HepG2 (cell line): ENCODE results near the gene DNAAF1. TPM values are rescaled to one million over a fixed set of nuclear protein-coding genes. Genes with fewer than 3 reads are reported as not detected.
A peak's percentile ranks its signal among the peaks of the same experiment; 100 is the strongest.

Source experiments
- CTCF ChIP-seq: sonication (generic); formaldehyde crosslinking; IDR thresholded peaks from 2 replicates; pipeline ENCODE4 v1.5.0; 2020; ENCODE audit warnings: mild to moderate bottlenecking, missing genetic modification reagents, moderate library complexity
- DMTF1 ChIP-seq: sonication (generic); formaldehyde crosslinking; IDR thresholded peaks from 2 replicates; pipeline ENCODE4 v1.4.0; 2020; ENCODE audit warnings: mild to moderate bottlenecking, missing genetic modification reagents
- HOMEZ ChIP-seq: IDR thresholded peaks from 2 replicates; pipeline ENCODE4 v1.6.1; 2016; ENCODE audit warnings: low read depth
- HOXA3 ChIP-seq: sonication (generic); formaldehyde crosslinking; IDR thresholded peaks from 2 replicates; pipeline ENCODE4 v1.5.0; 2020; ENCODE audit warnings: missing genetic modification reagents
- MYNN ChIP-seq: sonication (generic); formaldehyde crosslinking; IDR thresholded peaks from 2 replicates; pipeline ENCODE4 v1.4.0; 2020; ENCODE audit warnings: mild to moderate bottlenecking, low read depth, missing genetic modification reagents
- NFRKB ChIP-seq: fragments of 450-650 bp; IDR thresholded peaks from 2 replicates; pipeline ENCODE4 v1.6.1; 2017
- PBX3 ChIP-seq: sonication (generic); formaldehyde crosslinking; IDR thresholded peaks from 2 replicates; pipeline ENCODE4 v1.8.1; 2023; ENCODE audit warnings: missing genetic modification reagents, inconsistent platforms, borderline replicate concordance
- PRPF4 ChIP-seq: fragments of 200-400 bp; formaldehyde crosslinking; IDR thresholded peaks from 2 replicates; pipeline ENCODE4 v1.6.1; 2016; ENCODE audit warnings: low read length, low read depth; ENCODE audit not compliant: poor library complexity, severe bottlenecking
- RARA ChIP-seq: IDR thresholded peaks from 2 replicates; pipeline ENCODE4 v1.6.1; 2016; ENCODE audit warnings: missing genetic modification reagents, missing compliant biosample characterization
- RFX1 ChIP-seq: fragments of 450-650 bp; IDR thresholded peaks from 2 replicates; pipeline ENCODE4 v1.6.1; 2017
- SP4 ChIP-seq: sonication (generic); formaldehyde crosslinking; IDR thresholded peaks from 2 replicates; pipeline ENCODE4 v1.8.1; 2023; ENCODE audit warnings: mild to moderate bottlenecking, missing genetic modification reagents
- TAF15 ChIP-seq: fragments of 200-400 bp; formaldehyde crosslinking; IDR thresholded peaks from one replicate; pipeline ENCODE4 v1.6.1; 2018; ENCODE audit warnings: mild to moderate bottlenecking, low read depth, low read length; ENCODE audit not compliant: poor library complexity, severe bottlenecking
- THRA ChIP-seq: sonication (generic); formaldehyde crosslinking; IDR thresholded peaks from 2 replicates; pipeline ENCODE4 v1.4.0; 2020; ENCODE audit warnings: missing genetic modification reagents, borderline replicate concordance
- ZNF160 ChIP-seq: sonication (generic); formaldehyde crosslinking; IDR thresholded peaks from 2 replicates; pipeline ENCODE4 v1.8.0; 2022; ENCODE audit warnings: mild to moderate bottlenecking, inconsistent platforms, missing genetic modification reagents
- ZNF20 ChIP-seq: sonication (generic); formaldehyde crosslinking; IDR thresholded peaks from 2 replicates; pipeline ENCODE4 v1.4.0; 2020; ENCODE audit warnings: mild to moderate bottlenecking, moderate library complexity, missing genetic modification reagents
- ZNF749 ChIP-seq: sonication (generic); formaldehyde crosslinking; IDR thresholded peaks from 2 replicates; pipeline ENCODE4 v1.8.0; 2022; ENCODE audit warnings: mild to moderate bottlenecking, missing genetic modification reagents, moderate library complexity, borderline replicate concordance
- ZXDC ChIP-seq: sonication (generic); formaldehyde crosslinking; IDR thresholded peaks from 2 replicates; pipeline ENCODE4 v1.5.0; 2020; ENCODE audit warnings: mild to moderate bottlenecking, missing genetic modification reagents
- polyA plus RNA-seq, 8 experiments: library from polyadenylated mRNA; depleted of rRNA in 3 of 8; stranded (reverse) in 7 of 8; unstranded in 1 of 8; fragments of >200 nt; fragmentation: Illumina TruSeq in 4 of 8; extraction: Trizol in 4 of 8; gene quantifications; 2 replicates each; pipeline versions ENCODE4 v1.2.1 to v1.2.3, GENCODE V29; 2011 to 2016; ENCODE audit warnings: low read depth in 4 of 8, missing spikeins in 1 of 8, mixed read lengths in 1 of 8; ENCODE audit not compliant: insufficient read depth in 1 of 8
- total RNA-seq, 5 experiments: library from RNA; depleted of rRNA; stranded (reverse); fragments of >200 nt; fragmentation: Illumina TruSeq; extraction: Trizol; gene quantifications; 2 replicates each; pipeline ENCODE4 v1.2.3, GENCODE V29; 2016; ENCODE audit warnings: low read depth in 1 of 5

The DNAAF1 gene
- total and polyA plus RNA-seq, 2 of the 13 experiments (the other 11 are each of a cell fraction or from before 2014, with no cell fraction given), result 0.04 TPM; not detected in 1

GRCh38 chr16:84144859-84145639, at the start of gene DNAAF1, which contains the start of gene HSDL1 (continued):
- no peak for TF ChIP-seq ZXDC (CRISPR knock-in tag)
- no peak for TF ChIP-seq TAF15
- TF ChIP-seq ZNF160 (CRISPR knock-in tag), result no peak; the same call in 1 of the 2 replicates
- no peak for TF ChIP-seq DMTF1 (CRISPR knock-in tag)
- no peak for TF ChIP-seq HOMEZ
- peak; percentile 22; the same call in 1 of the 2 replicates for TF ChIP-seq ZNF749 (CRISPR knock-in tag)
- TF ChIP-seq PBX3 (CRISPR knock-in tag), result no peak
- TF ChIP-seq RARA (CRISPR knock-in tag), result no peak
- TF ChIP-seq ZNF20, result no peak
- peak; percentile 69; the same call in 1 of the 2 replicates for TF ChIP-seq HOXA3
- peak; percentile 99 for TF ChIP-seq RFX1
- peak; percentile 31 for TF ChIP-seq CTCF (CRISPR knock-in tag)
- 0 out of 2 replicates have a peak, but pooled peaks have one; percentile 54 for TF ChIP-seq MYNN (CRISPR knock-in tag)
- TF ChIP-seq PRPF4, result no peak
- no peak for TF ChIP-seq NFRKB
- no peak for TF ChIP-seq THRA (CRISPR knock-in tag)
- TF ChIP-seq SP4 (CRISPR knock-in tag), result peak; percentile 74; the same call in 1 of the 2 replicates
